Neutrophil (primary cell): ENCODE data around the gene GPX6.

Experiments used
- H3K27ac ChIP-seq: fragments of 200-600 bp; sonication (generic); 2 replicates; pipeline ENCODE4 v1.5.1; 2016; ENCODE audit warnings: mild to moderate bottlenecking, moderate library complexity
- H3K27me3 ChIP-seq: fragments of 200-600 bp; sonication (generic); 2 replicates; pipeline ENCODE4 v1.6.0; 2016; ENCODE audit warnings: mild to moderate bottlenecking
- H3K36me3 ChIP-seq: fragments of 200-600 bp; sonication (generic); 2 replicates; pipeline ENCODE4 v1.5.1; 2017
- H3K4me1 ChIP-seq, 2 experiments: fragments of 200-600 bp in 1 of 2; sonication (generic) in 1 of 2; 1 replicate in 1 of 2; 2 replicates in 1 of 2; pipeline versions ENCODE4 v1.5.1 to v1.6.1; 2013 to 2016; ENCODE audit warnings: low read depth in 1 of 2, low read length in 1 of 2, mild to moderate bottlenecking in 1 of 2, moderate library complexity in 1 of 2; ENCODE audit not compliant: control insufficient read depth in 1 of 2, insufficient read depth in 1 of 2
- H3K4me3 ChIP-seq, 2 experiments: fragments of 200-600 bp in 1 of 2; sonication (generic) in 1 of 2; 1 replicate in 1 of 2; 2 replicates in 1 of 2; pipeline ENCODE4 v1.5.1; 2013 to 2016; ENCODE audit warnings: low read depth in 1 of 2, low read length in 1 of 2, mild to moderate bottlenecking in 1 of 2, moderate library complexity in 1 of 2
- H3K9me3 ChIP-seq: fragments of 200-600 bp; sonication (generic); 2 replicates; pipeline ENCODE4 v1.5.1; 2016
- TF ChIP-seq, protein P1 (sequence below): fragments of 200-600 bp; sonication (generic); IDR thresholded peaks from 2 replicates; pipeline ENCODE4 v1.5.1; 2016; ENCODE audit warnings: antibody characterized with exemption

Gene GPX6

DNA sequence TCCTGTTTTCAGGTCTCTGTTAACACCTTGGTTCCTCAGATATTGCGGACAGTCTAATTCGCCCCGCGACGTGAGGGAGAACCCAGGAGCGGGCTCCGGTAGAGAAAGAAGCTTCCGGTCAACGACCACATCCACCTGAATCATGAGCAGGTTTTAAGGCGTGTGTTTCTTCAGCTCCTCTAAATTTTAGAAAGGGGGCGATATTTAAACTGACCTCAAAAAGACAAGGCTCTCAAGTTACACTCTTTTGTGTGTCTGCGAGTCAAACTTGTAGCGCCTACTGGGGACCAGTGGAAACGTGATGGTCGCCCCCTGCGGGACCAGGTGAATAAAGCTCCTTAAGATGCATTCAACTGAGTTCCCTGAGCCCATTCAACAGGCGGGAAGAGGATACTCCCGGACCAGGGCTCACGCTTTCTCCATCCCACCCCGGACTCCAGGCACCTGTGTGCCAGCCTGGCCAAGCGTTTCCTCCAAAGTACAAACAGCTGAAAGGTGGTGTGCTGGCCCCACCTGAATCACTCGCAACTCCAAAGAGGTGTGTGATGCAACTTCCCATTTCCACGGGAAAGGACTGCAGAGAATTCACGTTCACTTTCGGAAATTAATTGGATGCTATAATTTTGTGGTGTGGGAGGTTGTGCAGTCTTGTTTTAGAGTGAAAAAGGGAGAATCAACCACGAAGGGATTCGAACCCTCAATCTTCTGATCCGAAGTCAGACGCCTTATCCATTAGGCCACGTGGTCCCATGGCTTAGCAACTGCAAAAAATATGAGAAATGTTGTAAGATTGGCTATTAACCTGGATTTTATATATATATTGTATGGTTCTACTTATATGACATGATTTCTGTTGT, 27.1 kb upstream of the GPX6 start:
- H3K4me1 ChIP-seq, result no peaks in the 10 kb centered on the region
- H3K4me3 ChIP-seq, result no peak overlapping the region
- TF ChIP-seq, protein P1, sequence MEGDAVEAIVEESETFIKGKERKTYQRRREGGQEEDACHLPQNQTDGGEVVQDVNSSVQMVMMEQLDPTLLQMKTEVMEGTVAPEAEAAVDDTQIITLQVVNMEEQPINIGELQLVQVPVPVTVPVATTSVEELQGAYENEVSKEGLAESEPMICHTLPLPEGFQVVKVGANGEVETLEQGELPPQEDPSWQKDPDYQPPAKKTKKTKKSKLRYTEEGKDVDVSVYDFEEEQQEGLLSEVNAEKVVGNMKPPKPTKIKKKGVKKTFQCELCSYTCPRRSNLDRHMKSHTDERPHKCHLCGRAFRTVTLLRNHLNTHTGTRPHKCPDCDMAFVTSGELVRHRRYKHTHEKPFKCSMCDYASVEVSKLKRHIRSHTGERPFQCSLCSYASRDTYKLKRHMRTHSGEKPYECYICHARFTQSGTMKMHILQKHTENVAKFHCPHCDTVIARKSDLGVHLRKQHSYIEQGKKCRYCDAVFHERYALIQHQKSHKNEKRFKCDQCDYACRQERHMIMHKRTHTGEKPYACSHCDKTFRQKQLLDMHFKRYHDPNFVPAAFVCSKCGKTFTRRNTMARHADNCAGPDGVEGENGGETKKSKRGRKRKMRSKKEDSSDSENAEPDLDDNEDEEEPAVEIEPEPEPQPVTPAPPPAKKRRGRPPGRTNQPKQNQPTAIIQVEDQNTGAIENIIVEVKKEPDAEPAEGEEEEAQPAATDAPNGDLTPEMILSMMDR, result no peak
- H3K27me3 ChIP-seq, result peaks cover 79% of the 10 kb centered on the region
- no peaks in the 10 kb centered on the region for H3K36me3 ChIP-seq
- H3K27ac ChIP-seq, result no peak overlapping the region
- H3K9me3 ChIP-seq, result peaks cover 2% of the 10 kb centered on the region

DNA sequence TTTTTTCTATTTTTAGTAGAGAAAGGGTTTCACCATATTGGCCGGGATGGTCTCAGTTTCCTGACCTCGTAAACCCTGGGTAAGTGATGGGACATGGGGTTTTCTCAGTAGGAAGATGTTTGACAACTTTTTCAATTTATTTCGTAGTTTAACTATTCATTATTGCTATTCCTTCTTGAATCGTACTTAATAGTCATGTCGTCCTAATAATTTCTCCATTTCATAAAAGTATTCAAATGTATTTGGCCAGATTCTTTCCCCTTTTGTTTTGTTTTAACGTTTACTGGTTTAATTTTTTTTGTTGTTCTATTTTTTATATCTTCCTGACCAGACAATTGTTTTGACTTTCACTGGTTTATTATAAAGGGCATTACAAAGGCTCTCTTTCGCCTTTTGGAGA, 26.4 kb upstream of the GPX6 start:
- peaks cover 86% of the 10 kb centered on the region for H3K27me3 ChIP-seq
- H3K27ac ChIP-seq, result no peak overlapping the region
- peaks cover 2% of the 10 kb centered on the region for H3K9me3 ChIP-seq
- no peaks in the 10 kb centered on the region for H3K36me3 ChIP-seq
- TF ChIP-seq, protein P1, result no peak
- no peaks in the 10 kb centered on the region for H3K4me1 ChIP-seq
- no peak overlapping the region for H3K4me3 ChIP-seq

DNA sequence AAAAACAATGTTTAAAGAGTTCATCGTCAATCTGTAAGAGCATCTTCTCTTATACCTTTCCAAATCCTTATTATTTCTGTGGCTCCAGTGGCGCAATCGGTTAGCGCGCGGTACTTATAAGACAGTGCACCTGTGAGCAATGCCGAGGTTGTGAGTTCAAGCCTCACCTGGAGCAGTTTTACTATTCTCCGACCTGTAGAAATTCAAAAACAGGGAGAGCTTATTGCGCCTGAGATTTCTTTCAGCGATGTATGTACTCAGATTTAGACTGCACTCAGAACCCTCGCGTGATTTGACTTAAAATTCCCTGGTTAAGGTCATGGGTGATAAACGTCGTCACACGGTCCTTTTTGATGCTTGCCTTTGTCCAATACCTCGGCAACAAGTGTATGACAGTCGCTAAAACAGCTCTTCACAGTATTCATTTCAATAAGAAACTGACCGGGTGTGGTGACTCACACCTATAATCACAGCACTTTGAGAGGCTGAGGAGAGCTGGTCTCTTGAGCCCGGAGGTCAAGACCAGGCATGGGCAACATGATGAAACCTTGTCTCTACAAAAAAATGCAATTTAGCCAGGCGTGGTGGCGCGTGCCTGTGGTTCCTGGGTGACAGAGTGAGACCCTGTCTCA, 22.0 kb upstream of the GPX6 start:
- Histone ChIP-seq H3K36me3 (no peaks in the 10 kb centered on the region), H3K4me3 (no peak overlapping the region), H3K9me3 (peaks cover 2% of the 10 kb centered on the region), H3K27ac (no peak overlapping the region), H3K27me3 (peaks cover 66% of the 10 kb centered on the region), H3K4me1 (no peaks in the 10 kb centered on the region)
- TF ChIP-seq, protein P1, result no peak

DNA sequence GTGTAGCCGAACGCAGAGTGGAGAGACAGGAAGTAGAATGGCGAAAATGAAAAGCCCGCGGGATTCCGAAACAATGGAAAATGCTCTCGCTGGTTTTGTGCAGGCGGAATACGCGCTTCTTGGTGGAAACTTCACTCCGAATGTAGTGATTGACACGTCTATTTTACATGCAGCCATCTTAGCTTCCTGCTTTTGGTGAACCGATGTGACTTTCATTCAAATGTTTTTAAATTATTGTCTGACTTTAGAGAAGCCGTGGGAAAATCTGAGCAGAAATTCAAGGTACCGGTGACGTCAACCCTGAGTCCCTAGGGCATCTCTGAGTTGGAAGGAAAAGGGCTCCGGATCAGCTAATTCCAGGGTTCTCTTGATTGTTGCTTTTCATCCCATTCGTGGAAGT, 21.5 kb upstream of the GPX6 start:
- no peaks in the 10 kb centered on the region for H3K4me1 ChIP-seq
- no peak overlapping the region for H3K27ac ChIP-seq
- TF ChIP-seq, protein P1, result no peak
- no peaks in the 10 kb centered on the region for H3K36me3 ChIP-seq
- peaks cover 61% of the 10 kb centered on the region for H3K27me3 ChIP-seq
- H3K4me3 ChIP-seq, result no peak overlapping the region
- peaks cover 2% of the 10 kb centered on the region for H3K9me3 ChIP-seq

DNA sequence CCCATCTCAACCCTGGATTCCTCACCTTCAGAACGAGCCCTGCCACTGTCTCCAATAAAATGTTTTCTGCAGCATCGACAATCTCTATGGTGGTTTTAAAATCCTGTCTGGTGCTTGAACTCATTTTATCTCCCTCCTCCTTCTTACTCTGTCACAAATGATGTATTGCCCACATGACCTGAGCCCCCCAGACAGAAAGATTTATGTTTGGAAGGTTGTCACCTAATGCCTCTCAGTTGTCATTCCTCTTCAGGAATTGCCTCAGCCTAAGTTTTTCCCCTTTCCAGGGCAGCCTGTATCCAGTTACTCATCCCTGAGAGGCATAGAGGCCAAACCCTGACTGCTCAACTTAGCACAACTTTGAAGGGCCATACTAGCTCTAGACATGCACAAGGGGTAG, 19.3 kb upstream of the GPX6 start:
- no peak overlapping the region for H3K27ac ChIP-seq
- no peaks in the 10 kb centered on the region for H3K36me3 ChIP-seq
- H3K27me3 ChIP-seq, result peaks cover 49% of the 10 kb centered on the region
- peaks cover 2% of the 10 kb centered on the region for H3K9me3 ChIP-seq
- no peaks in the 10 kb centered on the region for H3K4me1 ChIP-seq
- TF ChIP-seq, protein P1, result no peak
- H3K4me3 ChIP-seq, result no peak overlapping the region
